Stimulated activated CD4-positive, alpha-beta T cell treated with anti-CD3 and anti-CD28 coated beads, TNF-alpha, amount 100 ng/mL, for 4 hours (primary cell): Measurements from ENCODE around the gene MRPS21.
"Not testable (repeated sequence)": the region's sequence is repeated elsewhere in the genome, so short reads cannot be mapped to it uniquely, and the experiment has no call there.

ENCODE experiments used
- DNase-seq, 3 experiments: peaks; one replicate each; pipeline ENCODE4 v3.0.0-alpha.2; 2020; ENCODE audit warnings: low read depth in 3 of 3

MRPS21 gene

GRCh38 chr1:150281758-150282557, 11.7 kb upstream of the MRPS21 start, which contains the start of gene CIART:
TSS of gene CIART (plus strand) at chr1:150282554. CDS start at chr1:150283268, 714 bp downstream.
- peak; percentile 36 to 77 (median 76) for DNase-seq

GRCh38 chr1:150282558-150282958, 11.1 kb upstream of the MRPS21 start:
- DNase-seq = no peak

GRCh38 chr1:150283260-150283659, 10.4 kb upstream of the MRPS21 start:
- DNase-seq = no peak

GRCh38 chr1:150288382-150288781, 5.3 kb upstream of the MRPS21 start:
- DNase-seq = no peak

- no peak for DNase-seq
Measured at GRCh38 chr1:150288822-150289221, 4.8 kb upstream of the MRPS21 start.

- DNase-seq = no peak
Measured at GRCh38 chr1:150295476-150295875, 1.8 kb downstream of the MRPS21 start.

GRCh38 chr1:150299716-150300115, 6.1 kb downstream of the MRPS21 start:
- DNase-seq = no peak

- no peak for DNase-seq
Measured at GRCh38 chr1:150302338-150302737, 8.7 kb downstream of the MRPS21 start.

- no peak for DNase-seq
Measured at GRCh38 chr1:150302902-150303301, 9.2 kb downstream of the MRPS21 start.

- not testable (repeated sequence) for DNase-seq
Measured at GRCh38 chr1:150308585-150308984, 14.9 kb downstream of the MRPS21 start.

- no peak for DNase-seq
Measured at GRCh38 chr1:150309758-150310508, 16.3 kb downstream of the MRPS21 start.

- DNase-seq = no peak
Measured at GRCh38 chr1:150311762-150312161, 18.1 kb downstream of the MRPS21 start.

- not testable (repeated sequence) for DNase-seq
Measured at GRCh38 chr1:150314691-150315090, 21.0 kb downstream of the MRPS21 start.

GRCh38 chr1:150320667-150320978, 27.0 kb downstream of the MRPS21 start:
- DNase-seq = no peak

- no peak for DNase-seq
Measured at GRCh38 chr1:150321826-150322166, 28.1 kb downstream of the MRPS21 start.

- no peak for DNase-seq
Measured at GRCh38 chr1:150322310-150322709, 28.6 kb downstream of the MRPS21 start.

GRCh38 chr1:150332651-150333290, 39.1 kb downstream of the MRPS21 start:
- no peak for DNase-seq

GRCh38 chr1:150346316-150346715, 52.7 kb downstream of the MRPS21 start:
- DNase-seq = no peak

- DNase-seq = no peak
Measured at GRCh38 chr1:150352866-150353265, 59.2 kb downstream of the MRPS21 start.
